GM04503 (cell line): Measurements from ENCODE around the gene NTM.

Source experiments
- DNase-seq: peaks from one replicate; pipeline ENCODE4 v3.0.0-alpha.2; 2012; ENCODE audit warnings: low read depth

Gene NTM

DNA sequence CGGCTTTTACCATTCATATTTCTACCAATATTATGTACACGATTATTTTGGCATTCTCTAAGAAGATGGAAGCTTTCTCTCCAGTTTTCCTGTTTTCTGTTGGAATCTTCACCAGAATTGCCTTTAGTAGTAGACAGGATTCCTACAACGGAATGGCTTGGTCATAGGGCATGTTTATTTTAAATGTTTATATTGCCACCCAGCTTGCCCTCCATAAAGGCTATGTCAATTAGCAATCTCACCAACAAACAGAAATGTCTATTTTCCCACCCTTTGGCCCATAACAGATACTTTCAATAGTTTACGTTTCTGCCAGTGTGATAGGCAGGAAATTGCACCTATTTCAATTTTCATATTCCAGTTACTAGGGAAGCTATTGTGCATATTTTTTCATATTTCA is 893.5 kb downstream of the NTM start:
- no peak for DNase-seq

DNA sequence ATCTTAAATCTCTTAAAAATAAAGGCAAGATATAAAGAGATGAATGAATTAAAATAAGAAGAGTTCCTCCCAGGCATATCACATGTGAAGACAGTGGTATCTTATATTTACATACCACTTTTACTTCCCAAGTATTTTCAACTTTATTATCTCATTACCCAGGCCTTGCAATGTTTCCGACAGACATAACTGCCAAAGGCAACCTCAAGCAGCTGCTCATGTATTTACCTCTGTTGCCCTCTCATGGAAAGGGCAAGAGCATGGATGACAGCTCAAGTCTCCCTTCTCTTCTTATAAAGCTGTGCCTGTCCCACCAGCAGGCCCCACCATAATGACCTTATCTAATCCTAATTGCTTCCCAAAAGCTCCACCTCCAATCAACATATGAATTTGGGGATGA is 894.2 kb downstream of the NTM start:
- DNase-seq: no peak

DNA sequence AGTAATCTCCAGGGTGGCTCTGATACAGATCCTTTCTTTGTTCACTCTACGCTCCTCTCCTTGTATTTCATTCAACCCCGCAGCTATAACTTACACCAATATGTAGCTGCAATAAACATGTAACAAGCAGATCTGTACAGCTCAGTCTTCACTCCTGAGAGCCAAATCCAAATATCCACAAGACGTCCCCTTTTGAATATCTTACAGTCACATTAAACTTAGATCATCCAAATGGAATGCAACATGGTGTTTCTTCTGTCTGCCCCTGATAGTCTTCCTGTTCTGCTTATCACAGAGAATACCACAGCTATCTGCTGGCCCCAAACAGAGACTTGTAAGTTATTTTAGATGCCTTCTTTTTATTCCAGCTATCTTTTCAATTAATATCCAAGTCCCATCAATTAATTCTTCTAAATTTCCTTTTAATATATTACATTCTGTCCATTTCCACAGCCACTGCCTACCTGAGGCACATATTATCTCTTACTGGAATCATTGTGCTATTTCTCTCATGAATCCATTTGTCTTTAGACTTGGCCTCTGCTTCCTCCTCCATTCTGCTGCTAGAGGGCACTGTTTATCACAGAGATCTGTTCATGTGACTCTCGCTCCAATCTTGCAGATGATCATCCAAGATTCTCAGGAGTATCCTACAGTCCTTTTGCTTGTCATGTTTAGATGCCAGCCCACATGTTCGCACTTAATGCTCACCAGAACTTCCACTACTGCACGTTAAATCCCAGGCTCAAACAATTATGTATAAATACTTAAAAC is 908.6 kb downstream of the NTM start:
- DNase-seq: no peak

DNA sequence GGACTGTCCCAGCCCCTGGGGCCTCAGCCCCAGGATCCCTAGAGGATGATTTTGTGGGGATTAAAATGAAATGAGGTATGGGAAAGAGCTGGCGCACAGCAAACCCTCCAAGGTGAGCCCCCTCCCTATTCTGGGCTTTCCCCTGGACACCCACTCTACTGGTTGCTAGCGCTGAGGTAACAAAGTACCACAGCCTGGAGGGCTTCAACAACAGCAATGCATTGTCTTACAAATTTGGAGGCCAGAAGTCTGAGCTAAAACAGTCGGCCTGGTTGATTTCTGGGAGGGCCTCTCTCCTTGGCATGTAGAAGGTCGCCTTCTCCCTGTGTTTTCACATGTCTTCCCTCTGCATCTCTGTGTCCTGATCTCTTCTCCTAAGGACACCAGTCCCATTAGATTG is 913.6 kb downstream of the NTM start:
- DNase-seq: no peak

DNA sequence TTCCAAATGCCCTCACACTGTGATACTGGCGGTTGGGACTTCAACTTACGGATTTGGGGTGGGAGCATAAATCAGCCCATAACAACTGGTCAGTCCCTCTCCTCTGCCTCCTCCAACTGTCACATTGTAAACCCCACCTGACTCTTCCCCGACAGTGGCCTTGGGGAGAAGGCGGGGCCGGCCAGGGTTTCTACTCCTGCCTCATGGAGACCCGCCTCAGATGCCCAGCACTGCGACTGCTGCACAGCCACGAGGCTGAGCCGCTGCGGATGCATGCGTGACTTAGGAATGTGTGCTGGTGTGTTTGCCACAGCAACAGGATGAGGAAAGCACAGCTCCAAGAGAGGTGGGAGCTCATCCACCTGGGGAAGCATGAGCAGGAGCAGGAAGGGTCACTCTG is 914.2 kb downstream of the NTM start:
- DNase-seq: no peak

DNA sequence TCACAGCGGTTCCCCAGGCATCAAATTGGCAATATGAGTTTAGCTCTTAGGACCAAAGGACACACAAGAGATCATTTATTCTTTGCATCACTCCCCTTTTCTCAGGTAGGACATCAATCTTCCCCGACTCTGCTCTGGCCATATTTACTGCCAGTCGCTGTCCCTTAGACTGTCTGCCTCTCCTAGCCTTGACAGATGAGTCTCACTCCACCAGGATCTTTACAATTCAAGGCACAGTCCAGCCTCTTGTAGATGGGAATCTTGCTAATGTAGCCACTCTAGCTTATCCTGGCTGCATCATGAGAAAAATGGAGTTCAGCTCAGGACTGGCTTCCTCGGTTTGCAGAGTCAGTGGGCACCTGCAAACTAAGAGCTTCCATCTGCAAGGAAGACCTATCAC is 915.2 kb downstream of the NTM start:
- no peak for DNase-seq

DNA sequence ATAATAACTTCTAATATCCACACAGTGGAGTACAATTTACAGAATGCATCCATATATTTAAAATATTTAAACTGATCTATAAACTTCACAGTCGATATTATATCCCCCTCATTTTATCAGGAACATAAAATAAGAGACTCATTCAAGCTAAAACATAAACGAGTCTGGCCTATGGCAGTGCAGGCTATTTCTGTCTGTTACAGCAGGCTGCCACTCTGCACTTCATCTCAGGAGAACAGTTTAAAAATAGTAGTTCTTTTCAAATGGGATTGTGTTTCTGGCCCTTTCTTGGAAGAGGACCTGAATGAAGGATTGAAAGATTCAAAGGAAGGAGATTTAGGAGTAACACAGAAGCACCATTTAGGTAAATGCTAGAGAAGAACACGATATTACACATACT is 915.7 kb downstream of the NTM start:
- no peak for DNase-seq

DNA sequence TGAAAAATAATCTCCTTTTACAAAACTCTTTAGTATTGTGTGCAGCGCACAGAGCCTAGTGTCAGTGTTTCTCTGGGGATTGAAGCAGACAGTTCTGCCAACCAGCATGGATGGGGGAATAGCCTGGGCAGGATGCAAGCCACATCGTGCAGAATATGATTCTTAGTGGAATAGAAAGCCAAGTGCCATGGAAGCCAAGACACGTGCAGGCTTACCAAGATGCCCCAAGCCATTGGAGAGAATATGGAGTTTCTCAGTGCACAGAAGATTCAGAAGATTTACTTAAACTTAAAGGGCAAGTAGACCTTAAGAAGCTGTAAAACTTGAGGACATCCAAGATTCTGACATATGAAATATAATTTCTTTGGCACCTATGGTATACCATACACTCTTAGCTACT is 917.6 kb downstream of the NTM start:
- no peak for DNase-seq

DNA sequence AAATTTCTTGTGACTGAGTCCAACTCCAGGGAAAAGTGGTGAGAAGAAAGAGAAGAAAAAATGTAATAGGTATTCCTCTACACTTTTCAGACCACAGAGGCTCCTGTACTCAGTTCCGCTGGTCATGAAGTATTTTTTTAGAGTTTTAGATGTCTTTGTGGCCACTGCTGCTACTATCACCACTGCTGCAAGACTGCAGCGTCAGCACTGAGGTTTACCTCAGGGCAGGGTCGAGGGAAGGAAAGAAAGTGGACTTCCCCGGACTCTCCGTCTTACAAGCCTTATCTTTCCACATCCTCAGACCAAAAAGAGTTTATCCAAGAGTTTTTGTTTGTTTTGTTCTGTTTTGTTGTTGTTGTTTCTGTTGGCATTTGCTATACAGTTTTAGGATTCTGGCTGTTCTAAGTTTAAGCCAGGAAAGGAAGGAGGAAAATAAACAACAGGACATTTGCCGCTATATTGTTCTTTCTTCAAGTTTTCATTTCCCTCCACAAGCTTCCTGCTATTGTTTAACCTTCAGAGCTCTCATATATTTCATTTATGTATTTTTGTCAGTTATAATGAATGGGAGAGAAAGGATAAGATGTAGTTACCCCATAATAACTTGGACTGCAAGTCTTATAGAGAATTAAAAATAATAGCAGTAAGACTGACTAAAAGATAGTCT is 919.3 kb downstream of the NTM start:
- no peak for DNase-seq

DNA sequence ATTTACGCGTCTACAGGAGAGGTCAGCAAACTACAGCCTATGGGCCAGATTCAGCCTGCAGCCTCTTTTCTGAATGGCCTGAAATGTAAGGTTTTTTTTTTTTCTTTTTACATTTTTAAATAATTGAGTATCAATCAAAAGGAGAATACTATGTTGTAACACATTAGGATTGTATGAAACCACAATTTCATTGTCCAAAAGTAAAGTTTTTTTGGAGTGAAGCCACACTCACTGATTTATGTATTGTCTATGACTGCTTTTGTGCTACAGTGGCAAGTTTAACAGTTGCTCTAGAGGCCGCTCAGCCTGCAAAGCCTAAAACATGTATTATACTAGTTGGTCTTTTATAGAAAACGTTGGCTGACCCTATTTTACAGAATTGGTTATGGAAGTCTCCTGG is 923.2 kb downstream of the NTM start:
- no peak for DNase-seq

DNA sequence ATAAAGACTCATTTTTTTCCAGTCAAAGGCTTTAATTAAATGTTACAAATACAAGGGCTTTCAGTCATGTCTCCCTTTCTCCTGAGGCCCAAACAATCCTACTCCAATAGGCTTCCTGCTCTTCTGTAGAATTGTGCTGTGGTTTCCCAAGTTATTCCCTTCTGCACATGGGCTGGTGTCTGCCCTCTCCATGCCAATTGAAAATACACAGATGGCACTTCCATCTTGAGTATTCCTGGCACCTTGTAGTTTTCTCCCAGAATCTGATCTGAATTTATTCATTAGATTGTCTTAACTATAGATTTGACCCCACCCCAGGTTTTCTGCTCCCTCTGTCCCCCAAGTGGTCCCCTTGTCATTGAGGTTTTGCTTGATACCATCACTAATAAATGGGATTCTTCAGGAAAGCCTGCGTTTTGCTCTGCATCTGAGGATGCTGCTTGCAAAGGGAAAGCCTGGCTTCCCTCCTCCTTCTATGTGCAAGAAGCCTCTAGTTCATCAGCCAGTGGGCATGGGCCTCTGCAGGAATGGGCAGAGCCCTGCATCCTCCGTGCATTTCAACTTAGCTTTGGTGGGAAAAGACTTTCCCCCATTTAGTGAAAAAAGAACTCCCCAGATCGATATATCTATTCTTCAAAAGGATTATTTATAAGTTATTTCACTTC is 926.7 kb downstream of the NTM start:
- DNase-seq: no peak

DNA sequence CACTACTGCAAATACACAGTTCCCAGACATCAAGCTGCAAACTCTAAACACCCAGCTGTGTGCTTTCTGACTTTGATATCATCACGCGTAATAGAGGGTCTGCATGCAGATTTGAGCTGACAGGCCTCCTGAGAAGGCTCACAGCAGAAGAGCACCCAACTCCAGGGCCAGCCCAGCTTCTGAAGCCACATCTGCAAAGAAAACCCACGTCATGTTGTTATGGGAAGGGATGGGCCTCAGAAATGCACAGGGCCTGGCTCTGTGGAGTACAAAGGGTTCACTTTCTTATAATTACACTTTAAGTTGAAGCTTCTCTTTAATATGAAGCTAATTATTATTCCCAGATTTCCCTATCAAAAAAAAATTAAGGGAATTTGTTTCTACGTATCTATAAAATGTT is 927.9 kb downstream of the NTM start:
- DNase-seq: no peak

DNA sequence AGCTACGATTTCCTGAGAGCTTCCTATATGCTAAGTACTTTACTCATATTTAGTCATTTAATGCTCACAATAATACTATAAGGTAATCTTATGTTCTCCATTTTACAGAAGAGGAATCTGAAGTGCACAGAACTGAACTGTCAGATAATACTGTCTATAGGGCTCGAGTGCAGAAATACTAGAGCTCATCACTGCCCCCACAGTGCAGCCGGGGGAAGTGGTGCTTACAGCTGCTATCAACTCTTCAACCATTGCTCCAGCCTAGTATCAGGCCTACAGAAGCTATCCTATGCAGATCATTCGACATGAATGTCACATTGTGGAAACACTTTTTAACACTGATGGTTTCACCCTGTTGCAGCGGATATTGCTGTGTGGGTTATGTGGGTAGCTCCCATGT is 929.9 kb downstream of the NTM start:
- no peak for DNase-seq

DNA sequence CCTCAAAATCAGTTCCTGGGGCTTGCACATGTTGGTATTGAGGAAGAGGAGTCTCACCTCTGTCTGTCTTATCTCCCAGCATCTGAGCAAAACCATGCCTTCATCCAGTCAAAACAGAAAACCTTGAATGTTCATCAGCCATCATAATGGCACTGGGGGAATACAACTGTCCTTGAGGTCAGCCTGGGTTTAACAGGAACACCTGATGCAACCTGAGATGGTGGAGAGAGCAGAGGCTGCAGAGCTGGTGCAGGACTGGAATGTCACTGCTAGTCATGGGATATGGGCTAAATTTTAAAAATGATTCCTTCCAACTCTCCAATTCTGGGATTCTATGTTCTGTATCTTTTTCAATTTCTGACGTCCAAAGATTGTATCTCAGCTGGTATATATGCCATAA is 931.0 kb downstream of the NTM start:
- no peak for DNase-seq

DNA sequence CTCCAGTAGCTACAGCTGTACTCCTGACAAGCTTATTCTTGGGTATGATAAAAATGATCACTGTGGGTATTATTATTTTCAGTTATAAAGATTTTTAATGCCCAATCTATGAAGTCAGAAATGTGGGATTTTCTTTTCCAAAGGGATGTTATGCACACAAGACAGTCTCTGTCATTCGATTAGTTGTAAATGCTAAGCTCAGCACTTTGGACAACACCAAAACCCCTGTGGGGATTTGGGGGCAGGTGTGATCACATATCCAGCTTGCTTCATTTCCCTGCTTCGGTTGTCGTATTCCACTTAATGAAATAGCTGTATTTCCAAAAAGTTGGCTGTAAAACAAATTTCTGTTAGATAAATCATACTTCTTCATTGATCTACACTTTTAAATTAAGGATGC is 931.5 kb downstream of the NTM start:
- DNase-seq: no peak

DNA sequence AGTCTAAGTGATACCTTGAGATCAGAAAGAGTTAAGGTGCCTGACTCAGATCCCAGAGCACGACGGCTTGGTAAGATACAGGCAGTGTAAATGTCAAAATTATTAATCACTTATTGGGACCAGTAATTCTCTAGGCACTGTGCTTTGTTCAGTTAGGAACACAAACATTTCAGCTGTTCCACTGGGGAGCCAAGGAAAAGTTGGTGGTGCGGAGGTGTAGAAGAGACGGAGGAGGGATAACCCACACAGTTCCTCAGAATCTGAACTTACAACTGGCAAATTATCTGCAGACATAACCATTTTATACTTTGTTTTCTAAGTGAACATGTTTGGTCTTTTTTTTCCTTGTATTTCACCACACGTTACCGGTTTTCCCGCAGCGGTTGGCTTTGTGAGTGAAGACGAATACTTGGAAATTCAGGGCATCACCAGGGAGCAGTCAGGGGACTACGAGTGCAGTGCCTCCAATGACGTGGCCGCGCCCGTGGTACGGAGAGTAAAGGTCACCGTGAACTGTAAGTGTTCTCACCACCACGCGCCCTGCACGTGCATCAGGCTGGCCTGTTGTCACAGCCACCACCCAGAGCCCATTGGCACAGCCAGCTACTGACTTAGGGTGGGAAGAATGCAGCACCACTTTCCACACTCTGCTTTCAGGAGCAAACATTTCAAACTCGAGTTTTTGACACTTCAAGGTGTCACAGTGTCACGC is 937.0 kb downstream of the NTM start:
- no peak for DNase-seq

DNA sequence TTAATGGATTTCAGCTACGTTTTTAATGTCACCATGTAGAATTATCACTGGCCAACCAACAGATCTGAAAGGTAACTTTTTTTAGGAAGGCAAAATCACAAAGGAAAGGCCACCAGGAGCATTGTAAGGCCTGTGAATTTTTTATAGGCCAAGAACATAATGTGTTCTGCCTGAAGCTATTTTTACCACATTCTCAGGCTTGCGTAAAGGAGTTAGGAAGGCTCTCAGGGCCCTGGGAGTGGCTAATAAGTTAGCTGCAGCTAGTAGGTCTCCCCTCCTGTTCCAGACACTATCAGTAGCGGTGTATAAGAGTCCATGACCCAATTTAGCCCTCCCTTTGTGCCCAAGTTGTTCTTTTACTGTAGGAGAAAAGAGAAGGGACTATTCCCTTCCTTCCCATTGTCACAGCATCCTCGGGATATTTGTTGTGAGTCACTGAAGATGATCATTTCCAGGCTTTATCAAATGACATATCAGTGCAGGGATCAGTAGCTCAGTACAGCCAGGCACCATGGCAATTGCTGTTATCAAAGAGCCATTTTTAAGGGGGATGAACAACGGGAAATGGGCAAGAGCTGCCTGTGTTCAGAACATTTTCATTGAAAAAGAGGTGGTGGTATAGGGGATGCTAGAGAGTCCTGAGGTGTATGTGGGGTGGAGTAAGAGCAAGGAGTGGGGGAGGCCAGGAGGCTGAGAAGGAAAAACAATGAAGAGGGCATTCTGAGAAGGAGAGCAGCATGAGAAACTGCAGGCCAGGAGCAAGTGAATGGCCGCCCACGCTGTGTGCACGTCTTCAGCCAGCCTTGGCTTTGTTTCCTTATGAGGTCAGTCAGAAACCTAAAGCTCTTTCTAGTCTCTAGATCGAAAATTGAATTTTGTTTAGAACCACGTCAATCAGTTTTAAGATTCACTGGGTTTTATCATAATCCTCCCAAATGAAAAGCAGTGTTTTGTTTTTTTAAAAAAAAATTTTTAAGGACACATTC is 940.3 kb downstream of the NTM start:
- no peak for DNase-seq

DNA sequence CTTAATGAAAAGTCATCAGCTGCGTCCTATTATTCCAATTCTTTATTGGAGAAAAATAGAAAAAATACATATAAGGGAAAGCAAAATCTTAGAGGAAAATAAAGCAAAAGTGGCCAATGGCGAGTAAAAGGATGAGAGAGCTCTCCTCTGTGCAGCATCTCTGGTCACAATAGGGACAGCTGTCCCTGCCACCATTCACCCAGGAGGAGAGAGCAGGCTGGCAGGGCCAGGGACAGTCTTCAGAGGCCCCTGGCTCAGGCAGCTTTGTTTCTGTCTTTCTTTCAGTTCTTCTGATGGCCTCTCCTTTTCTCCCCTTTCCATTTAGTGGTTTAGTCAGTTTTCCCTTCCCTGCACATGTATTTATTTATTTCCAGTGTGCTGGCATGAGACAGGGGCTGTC is 941.3 kb downstream of the NTM start:
- DNase-seq: no peak

DNA sequence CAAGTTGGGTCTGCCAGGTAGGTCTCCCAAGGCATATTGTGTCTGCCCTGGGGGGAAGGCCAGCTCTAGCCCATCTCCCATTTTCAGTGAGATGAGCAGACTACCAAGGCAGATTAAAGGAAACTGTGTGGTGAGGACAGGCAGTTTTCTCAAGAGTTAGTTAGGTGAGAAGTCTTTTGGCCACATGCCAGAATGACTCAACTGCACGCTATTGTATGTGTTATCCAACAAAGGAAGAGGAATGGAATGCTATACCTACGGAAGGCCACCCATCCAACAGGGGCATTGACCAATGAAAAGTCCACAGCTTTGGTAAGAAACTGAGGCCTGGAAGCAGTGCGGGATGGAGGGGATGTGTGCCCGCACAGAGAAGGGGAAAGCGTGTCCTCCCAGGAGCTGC is 941.7 kb downstream of the NTM start:
- no peak for DNase-seq

DNA sequence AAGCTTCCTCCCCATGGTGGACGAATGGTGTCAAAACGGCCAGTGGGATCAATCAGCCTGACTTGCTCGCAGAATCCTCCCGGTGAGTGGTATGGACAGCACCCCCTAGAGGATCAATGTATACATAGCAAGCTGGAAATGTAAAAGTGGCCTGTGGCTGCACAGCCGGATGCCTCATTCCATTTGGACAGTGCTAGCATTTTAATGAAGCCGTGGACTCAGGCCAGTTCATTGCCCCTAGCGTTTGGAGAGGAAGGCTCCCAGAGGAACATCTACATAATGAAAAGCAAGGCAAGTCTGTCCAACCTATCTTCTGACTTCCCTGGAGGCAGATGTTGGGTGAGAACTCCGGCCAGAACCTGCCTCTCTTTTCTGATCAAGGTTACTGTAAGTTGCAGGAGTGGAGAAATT is 942.3 kb downstream of the NTM start:
- DNase-seq: no peak

DNA sequence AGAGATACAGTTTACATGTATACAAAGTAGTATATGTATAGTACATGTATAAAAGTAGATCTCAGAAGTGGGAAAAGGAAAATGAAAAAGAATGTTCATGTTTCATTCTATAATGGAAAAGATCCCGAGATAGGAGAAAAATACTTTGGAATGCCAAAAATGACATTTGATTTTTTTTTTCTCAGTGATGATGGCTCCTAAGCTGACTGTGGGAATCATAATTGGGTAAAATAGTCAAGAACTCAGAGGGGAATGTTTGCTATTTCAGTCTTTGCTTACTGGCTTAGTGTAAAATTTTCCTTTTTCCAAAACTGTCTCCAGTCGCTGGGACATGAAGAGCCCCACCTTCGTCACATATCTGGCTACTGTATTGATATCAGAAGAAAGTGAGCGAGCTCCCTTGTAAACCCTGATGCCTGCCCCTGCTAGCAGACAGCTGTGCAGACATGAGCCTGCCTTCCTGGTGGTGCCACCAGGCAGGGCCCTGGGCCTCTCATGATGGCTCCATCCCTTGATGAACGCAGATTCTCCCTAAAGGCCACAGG is 944.6 kb downstream of the NTM start:
- DNase-seq: no peak
